ENCODE data around the gene TUBB1.

DNA sequence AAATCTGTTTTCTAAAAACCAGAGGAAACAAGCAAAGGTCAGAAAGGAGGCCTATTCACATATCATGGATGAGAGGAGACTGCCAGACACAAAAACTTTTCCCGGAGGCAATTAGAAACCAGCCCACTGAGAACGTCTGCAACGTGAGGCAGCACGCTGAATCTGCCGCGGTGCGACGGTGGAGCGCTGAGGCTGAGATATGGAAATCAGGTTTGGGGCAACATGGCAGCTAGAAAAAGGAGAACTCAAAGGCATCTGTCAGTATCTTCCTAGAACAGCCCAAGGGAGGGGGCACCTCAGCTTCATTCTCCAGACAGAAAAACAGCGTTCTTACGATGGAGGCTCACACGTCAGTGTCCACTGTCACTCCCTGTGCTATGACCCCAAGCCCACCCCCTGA is 18.2 kb downstream of the TUBB1 start:
- TF ChIP-seq GATA3 (IDR thresholded peaks at IDR 0.05; ENCODE audit: low read depth, low read length) (no peak), GATA2 (IDR thresholded peaks at IDR 0.05; ENCODE audit: low read depth, low read length) (no peak)

Measured in SH-SY5Y (cell line).